Neural progenitor cell (in vitro differentiated cells): Measurements from ENCODE around the gene CCDC149. TPM values are rescaled to one million over a fixed set of nuclear protein-coding genes. Genes with fewer than 3 reads are reported as not detected.

Experiments
- DNase-seq: peaks from one replicate; pipeline ENCODE4 v3.0.0-alpha.2; 2016; ENCODE audit warnings: low spot score
- H2AFZ ChIP-seq: fragments of 200-600 bp; sonication (generic); replicated peaks from 2 replicates; pipeline ENCODE4 v1.6.1; 2016; ENCODE audit warnings: antibody characterized with exemption
- H3F3A ChIP-seq: fragments of 200-600 bp; sonication (generic); 2 replicates; pipeline ENCODE4 v1.6.1; 2016; ENCODE audit warnings: antibody characterized with exemption, low read depth
- H3K27ac ChIP-seq: fragments of 200-600 bp; sonication (generic); 2 replicates; pipeline ENCODE4 v1.5.1; 2016; ENCODE audit warnings: mild to moderate bottlenecking
- H3K27me3 ChIP-seq: fragments of 200-600 bp; sonication (generic); 2 replicates; pipeline ENCODE4 v1.6.1; 2016; ENCODE audit warnings: mild to moderate bottlenecking, moderate library complexity
- H3K36me3 ChIP-seq: fragments of 200-600 bp; sonication (generic); 2 replicates; pipeline ENCODE4 v1.5.1; 2016
- H3K4me1 ChIP-seq: fragments of 200-600 bp; sonication (generic); 2 replicates; pipeline ENCODE4 v1.6.1; 2016; ENCODE audit warnings: mixed run types
- H3K4me2 ChIP-seq: fragments of 200-600 bp; sonication (generic); 2 replicates; pipeline ENCODE4 v1.6.1; 2016
- H3K4me3 ChIP-seq: fragments of 200-600 bp; sonication (generic); 2 replicates; pipeline ENCODE4 v1.5.1; 2016
- H3K79me2 ChIP-seq: fragments of 200-600 bp; sonication (generic); 2 replicates; pipeline ENCODE4 v1.6.1; 2016; ENCODE audit warnings: low read depth
- H3K9ac ChIP-seq: fragments of 200-600 bp; sonication (generic); 2 replicates; pipeline ENCODE4 v1.6.1; 2016
- H3K9me3 ChIP-seq: fragments of 200-600 bp; sonication (generic); 2 replicates; pipeline ENCODE4 v1.5.1; 2016; ENCODE audit warnings: low read depth
- H4K20me1 ChIP-seq: fragments of 200-600 bp; sonication (generic); 2 replicates; pipeline ENCODE4 v1.6.1; 2016; ENCODE audit warnings: low read depth
- H3K27ac Mint-ChIP-seq: 3 replicates; pipeline ENCODE4 v1.8.0; 2021; ENCODE audit warnings: mixed read lengths
- H3K27me3 Mint-ChIP-seq: 2 replicates; pipeline ENCODE4 v1.8.0; 2022; ENCODE audit warnings: low read depth, mild to moderate bottlenecking, inconsistent platforms, moderate library complexity, mixed read lengths; ENCODE audit not compliant: insufficient read depth
- H3K36me3 Mint-ChIP-seq: 3 replicates; pipeline ENCODE4 v1.8.0; 2021; ENCODE audit warnings: mixed read lengths
- H3K4me1 Mint-ChIP-seq: 3 replicates; pipeline ENCODE4 v1.8.0; 2021; ENCODE audit warnings: mixed read lengths
- H3K4me3 Mint-ChIP-seq: 3 replicates; pipeline ENCODE4 v1.8.0; 2021; ENCODE audit warnings: mild to moderate bottlenecking, moderate library complexity, mixed read lengths
- H3K9me3 Mint-ChIP-seq: 3 replicates; pipeline ENCODE4 v1.8.0; 2020; ENCODE audit warnings: mixed read lengths
- EZH2 ChIP-seq: fragments of 200-600 bp; sonication (generic); IDR thresholded peaks from 2 replicates; pipeline ENCODE4 v1.6.1; 2017; ENCODE audit warnings: antibody characterized with exemption, mild to moderate bottlenecking, moderate library complexity
- EZH2phosphoT487 ChIP-seq: fragments of 200-600 bp; sonication (generic); IDR thresholded peaks from 2 replicates; pipeline ENCODE4 v1.6.1; 2017; ENCODE audit warnings: antibody characterized with exemption
- total RNA-seq: library from RNA; depleted of rRNA; stranded (reverse); fragments of >200 nt; gene quantifications from 2 replicates; pipeline ENCODE4 v1.2.3, GENCODE V29; 2015; ENCODE audit warnings: low replicate concordance
- TF ChIP-seq, protein P1 (sequence below): fragments of 200-600 bp; sonication (generic); IDR thresholded peaks from 2 replicates; pipeline ENCODE4 v1.5.1; 2017; ENCODE audit warnings: antibody characterized with exemption, mild to moderate bottlenecking

Gene CCDC149
- total RNA-seq, 1 donor from 2014 or later: 3.4 TPM

DNA sequence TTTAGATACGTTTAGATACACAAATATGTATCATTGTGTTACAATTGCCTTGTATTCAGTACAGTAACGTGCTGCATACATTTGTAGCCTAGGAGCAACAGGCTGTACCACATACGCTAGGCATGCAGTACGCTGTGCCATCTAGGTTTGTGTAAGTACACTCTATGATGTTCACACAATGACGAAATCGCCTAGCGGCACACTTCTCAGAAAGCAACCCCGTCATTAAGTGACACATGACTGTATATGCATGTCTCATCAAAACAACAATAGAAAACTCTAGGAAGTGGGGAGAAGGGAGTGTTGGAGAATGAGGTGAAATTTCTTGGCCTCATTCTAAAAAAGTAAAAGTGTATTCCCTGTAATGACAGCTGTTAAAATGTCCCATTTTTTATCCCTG is 32.7 kb downstream of the CCDC149 start:
- TF ChIP-seq, protein P1, sequence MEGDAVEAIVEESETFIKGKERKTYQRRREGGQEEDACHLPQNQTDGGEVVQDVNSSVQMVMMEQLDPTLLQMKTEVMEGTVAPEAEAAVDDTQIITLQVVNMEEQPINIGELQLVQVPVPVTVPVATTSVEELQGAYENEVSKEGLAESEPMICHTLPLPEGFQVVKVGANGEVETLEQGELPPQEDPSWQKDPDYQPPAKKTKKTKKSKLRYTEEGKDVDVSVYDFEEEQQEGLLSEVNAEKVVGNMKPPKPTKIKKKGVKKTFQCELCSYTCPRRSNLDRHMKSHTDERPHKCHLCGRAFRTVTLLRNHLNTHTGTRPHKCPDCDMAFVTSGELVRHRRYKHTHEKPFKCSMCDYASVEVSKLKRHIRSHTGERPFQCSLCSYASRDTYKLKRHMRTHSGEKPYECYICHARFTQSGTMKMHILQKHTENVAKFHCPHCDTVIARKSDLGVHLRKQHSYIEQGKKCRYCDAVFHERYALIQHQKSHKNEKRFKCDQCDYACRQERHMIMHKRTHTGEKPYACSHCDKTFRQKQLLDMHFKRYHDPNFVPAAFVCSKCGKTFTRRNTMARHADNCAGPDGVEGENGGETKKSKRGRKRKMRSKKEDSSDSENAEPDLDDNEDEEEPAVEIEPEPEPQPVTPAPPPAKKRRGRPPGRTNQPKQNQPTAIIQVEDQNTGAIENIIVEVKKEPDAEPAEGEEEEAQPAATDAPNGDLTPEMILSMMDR: no peak
- no peak for TF ChIP-seq EZH2
- no peak for TF ChIP-seq EZH2phosphoT487
- Histone ChIP-seq H3K27me3 (no peaks in the 10 kb centered on the region), H3F3A (peaks cover 7% of the 10 kb centered on the region), H3K4me3 (no peak overlapping the region), H3K9me3 (no peaks in the 10 kb centered on the region), H3K4me2 (no peak overlapping the region), H3K27ac (no peak overlapping the region), H3K79me2 (no peaks in the 10 kb centered on the region), H4K20me1 (no peaks in the 10 kb centered on the region), H2AFZ (no peak overlapping the region), H3K9ac (no peak overlapping the region), H3K4me1 (peaks cover 18% of the 10 kb centered on the region), H3K36me3 (no peaks in the 10 kb centered on the region)
- Mint-ChIP-seq H3K27me3 (no peaks in the 10 kb centered on the region), H3K9me3 (no peaks in the 10 kb centered on the region), H3K4me1 (peaks cover 31% of the 10 kb centered on the region), H3K4me3 (no peak overlapping the region), H3K27ac (peak overlapping the region; percentile 43), H3K36me3 (peaks cover 3% of the 10 kb centered on the region)
- DNase-seq: no peak

DNA sequence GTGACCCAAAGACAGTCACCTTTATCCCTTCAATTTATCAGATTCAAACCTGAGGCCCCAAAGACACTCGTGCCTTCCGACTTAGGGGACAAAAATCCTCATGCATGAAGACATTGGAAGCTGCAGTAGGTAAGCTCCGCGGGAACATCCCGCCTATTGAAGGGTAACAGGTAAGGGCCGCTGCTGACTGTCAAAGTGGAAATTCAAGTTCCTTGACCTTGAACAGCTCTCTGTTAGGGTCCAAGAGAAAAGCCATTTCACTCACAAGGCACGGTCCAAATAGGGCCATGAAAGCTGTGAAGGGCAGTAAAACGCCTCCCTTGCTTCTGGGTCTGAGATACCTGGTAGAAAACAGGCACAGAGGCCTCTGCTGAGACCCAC is 34.2 kb downstream of the CCDC149 start:
- peaks cover 3% of the 10 kb centered on the region for H3K36me3 Mint-ChIP-seq
- Histone ChIP-seq H4K20me1 (no peaks in the 10 kb centered on the region), H3K9me3 (no peaks in the 10 kb centered on the region), H3K27me3 (no peaks in the 10 kb centered on the region), H3K9ac (no peak overlapping the region), H3K4me3 (no peak overlapping the region), H3K4me1 (peaks cover 16% of the 10 kb centered on the region), H3K27ac (no peak overlapping the region), H3K4me2 (no peak overlapping the region), H2AFZ (no peak overlapping the region), H3K36me3 (no peaks in the 10 kb centered on the region), H3F3A (peaks cover 7% of the 10 kb centered on the region), H3K79me2 (no peaks in the 10 kb centered on the region)
- no peaks in the 10 kb centered on the region for H3K9me3 Mint-ChIP-seq
- no peak for TF ChIP-seq EZH2phosphoT487
- TF ChIP-seq EZH2: no peak
- TF ChIP-seq, protein P1: no peak
- H3K4me3 Mint-ChIP-seq: no peak overlapping the region
- no peaks in the 10 kb centered on the region for H3K27me3 Mint-ChIP-seq
- DNase-seq: no peak
- H3K4me1 Mint-ChIP-seq: peaks cover 17% of the 10 kb centered on the region
- no peak overlapping the region for H3K27ac Mint-ChIP-seq

DNA sequence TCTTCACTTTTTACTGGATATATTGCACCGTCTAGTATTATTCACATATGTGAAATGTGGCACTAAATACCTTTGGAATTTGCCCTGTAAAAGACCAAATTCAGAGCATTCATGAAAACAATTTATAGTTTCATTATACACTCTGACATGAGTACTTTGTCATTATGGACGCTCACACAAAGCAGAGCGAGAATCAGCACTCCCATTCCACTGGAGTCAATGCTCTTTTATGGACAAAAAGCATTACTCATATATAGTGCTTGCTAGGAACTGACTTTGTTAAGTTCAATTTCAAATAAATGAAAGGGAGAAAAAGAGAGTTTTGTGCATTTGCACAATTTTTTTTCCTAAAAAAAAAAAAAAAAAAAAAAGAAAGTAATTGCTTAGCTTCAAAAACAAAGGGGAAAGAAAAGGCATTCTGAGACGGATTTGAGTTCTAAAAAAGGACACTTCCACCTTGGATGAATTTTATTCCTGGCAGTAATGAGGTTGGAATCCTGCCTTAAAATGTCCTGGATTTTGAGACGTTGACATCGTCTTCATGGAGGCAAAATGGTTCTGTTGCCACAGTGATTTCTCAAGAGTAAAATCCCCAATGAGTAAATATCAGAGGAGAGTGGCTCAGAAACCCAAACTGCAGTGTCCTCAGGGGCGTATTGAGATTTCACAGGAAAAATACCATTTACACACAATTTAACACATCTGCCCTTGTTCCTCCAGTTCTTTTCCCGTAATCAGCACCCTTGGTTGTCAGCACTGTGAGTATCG is 34.8 kb downstream of the CCDC149 start:
- Histone ChIP-seq H2AFZ (no peak overlapping the region), H3F3A (peaks cover 5% of the 10 kb centered on the region), H4K20me1 (no peaks in the 10 kb centered on the region), H3K27ac (no peak overlapping the region), H3K79me2 (no peaks in the 10 kb centered on the region), H3K4me1 (peaks cover 10% of the 10 kb centered on the region), H3K9ac (no peak overlapping the region), H3K4me2 (no peak overlapping the region), H3K36me3 (no peaks in the 10 kb centered on the region), H3K9me3 (no peaks in the 10 kb centered on the region), H3K4me3 (no peak overlapping the region), H3K27me3 (no peaks in the 10 kb centered on the region)
- H3K36me3 Mint-ChIP-seq: peaks cover 8% of the 10 kb centered on the region
- no peak overlapping the region for H3K4me3 Mint-ChIP-seq
- peaks cover 11% of the 10 kb centered on the region for H3K4me1 Mint-ChIP-seq
- H3K27ac Mint-ChIP-seq: no peak overlapping the region
- no peaks in the 10 kb centered on the region for H3K27me3 Mint-ChIP-seq
- no peak for TF ChIP-seq EZH2phosphoT487
- TF ChIP-seq EZH2: no peak
- TF ChIP-seq, protein P1: no peak
- no peaks in the 10 kb centered on the region for H3K9me3 Mint-ChIP-seq
- no peak for DNase-seq
